SHP77 (cell line): ENCODE results near the gene MSI1.

Experiments
- DNase-seq, 2 experiments: peaks; one replicate each; lab custom pipeline; 2025; lab: John Stamatoyannopoulos, UW

The MSI1 gene

DNA sequence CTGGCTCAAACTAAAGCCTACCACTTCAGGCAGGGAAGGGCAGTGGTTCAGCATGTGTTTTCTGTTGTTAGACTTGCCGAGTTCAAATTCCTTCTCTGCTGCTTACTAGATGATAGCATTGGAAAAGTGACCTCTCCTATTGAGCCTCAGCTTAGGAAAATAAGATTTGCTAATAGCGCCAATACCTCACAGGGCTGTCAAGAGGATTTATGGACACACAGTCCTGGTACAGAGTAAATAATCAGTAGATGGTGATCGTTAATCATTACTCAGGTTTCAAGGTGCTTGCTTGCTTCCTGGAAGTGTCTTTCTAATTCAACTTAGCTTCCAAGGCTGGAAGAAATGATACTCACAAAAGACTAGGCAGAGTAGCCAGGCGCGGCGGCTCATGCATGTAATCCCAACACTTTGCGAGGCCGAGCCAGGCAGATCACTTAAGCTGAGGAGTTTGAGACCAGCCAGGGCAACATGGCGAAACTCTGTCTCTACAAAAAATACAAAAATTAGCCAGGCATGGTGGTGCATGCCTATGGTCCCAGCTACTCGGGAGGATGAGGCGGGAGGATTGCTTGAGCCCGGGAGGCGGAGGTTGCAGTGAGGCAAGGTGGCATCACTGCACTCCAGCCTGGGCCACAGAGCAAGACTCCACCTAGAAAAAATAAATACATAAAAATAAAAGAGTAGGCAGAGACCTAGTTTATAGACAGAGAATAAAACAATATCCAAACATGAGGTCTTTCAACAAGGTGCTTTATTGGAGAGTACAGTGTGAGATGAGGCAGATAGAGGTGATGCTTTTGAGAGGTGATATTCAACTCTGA is 47.4 kb downstream of the MSI1 start:
- DNase-seq, result no peak

DNA sequence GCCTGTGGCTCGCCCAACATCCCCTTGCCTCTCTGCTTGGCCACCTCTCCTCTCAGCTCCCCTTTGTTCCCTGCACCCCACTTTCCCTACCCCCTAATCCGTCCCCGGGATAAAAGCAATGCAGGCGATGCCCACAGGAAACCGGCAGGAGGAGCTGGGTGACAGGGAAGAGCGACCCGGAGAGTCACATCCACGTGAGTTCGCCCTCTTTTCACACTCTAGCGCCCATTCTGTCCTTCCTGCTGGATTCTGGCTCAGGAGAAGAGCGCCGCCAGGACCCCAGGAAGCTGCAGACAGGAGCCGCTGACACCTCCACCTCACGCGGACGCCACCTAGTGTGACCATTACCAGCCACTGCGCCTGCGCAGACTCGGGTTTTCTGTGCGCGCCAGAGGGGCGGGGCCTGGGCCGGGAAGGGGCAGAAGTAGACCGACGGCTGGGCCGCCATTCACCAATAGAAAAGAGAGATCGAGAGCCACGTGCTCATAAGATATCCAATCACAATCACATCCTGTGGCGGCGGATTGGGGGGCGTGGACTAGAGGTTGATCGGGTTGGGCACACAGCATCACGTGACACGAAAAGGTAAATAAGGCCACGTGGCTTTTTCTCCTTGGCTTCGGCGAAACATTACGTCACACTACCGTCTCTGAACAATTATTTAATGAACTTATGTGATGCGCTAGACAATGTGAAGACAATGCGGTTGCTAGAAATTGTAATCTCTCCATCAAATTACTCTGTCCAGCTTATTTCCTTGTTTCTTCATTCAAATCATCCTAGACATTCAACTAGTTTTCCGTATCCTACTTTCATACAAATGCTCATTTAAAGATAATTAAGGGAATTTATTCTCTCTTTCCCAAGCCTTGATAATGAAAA is 51.5 kb downstream of the MSI1 start:
- DNase-seq, result peak; percentile 100

DNA sequence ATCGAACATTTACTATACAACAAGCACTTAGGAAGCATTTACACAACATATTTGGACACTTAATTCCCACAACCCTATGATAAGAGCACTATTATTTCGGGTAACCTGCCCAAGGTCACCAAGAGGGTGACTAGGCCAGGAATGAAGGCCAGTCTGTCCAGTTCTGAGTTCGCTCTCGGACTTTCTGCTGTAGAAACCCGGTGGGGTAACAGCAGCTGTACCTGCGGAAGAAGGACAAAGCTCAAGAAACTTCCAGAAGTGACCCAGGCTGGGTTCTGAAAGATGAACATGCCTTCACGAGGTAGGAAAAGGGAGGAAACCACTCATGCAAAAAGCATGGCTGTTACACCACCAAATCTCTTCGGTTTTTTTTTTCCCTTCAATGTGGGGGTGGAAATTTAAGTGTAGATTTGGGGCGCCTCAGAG is 52.2 kb downstream of the MSI1 start:
- no peak for DNase-seq

DNA sequence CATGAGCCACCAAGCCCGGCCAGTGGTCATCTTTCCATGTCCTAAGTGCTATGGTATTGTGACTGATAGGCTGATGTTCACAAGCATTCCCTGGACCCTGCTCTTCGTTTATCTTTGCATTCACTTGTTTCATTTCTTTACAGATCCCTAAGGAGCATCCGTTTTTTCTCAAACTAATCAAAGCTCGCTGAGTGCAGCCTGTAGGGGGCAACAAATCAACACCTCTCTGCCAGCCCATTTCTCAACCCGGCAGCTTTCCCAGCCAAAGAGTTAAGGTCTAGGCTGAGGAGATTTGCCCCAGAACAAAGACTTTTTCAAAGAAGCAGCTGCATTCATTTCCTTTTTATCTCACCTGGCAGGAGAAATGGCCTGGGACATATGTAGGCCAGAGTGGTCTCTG is 54.7 kb downstream of the MSI1 start:
- DNase-seq, result peak in 1 of 2 experiments; percentile 19

DNA sequence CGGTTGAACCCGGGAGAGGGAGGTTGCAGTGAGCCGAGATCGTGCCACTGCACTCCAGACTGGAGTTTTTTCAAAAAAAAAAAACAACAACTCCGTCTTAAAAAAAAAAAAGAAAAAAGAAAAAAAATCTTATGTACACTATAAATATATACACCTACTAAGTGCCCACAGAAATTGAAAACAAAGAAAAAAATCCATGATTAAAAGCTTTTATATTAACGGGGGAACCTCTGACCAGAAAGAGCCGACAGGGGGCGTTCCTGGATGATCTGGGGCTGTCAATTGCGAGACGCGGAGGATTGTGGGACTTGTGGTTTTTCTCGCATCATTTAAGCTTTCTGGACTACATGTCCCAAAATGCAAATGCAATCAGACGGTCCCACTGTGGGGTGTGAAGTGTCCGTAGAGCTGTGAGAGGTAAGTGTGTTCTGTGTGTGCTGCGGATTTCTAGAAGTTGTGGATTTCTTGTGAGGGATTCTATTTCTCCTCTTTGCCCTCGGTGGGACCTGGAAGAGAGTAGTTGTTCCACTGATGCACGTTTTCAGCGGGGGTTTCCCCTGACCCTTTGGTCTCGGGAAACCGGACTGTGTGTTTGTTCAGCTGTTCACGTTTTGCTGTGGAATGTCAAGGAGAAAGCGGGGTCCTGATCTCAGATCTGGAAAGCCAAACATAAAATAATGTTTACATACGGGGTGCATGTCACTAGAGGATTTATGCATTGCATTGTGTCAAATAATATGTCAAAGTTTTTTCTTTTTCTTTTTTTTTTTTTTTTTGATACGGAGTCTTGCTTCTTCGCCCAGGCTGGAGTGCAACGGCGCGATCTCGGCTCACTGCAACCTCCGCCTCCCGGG is 66.8 kb downstream of the MSI1 start, which contains the start of gene SIRT4:
Gene SIRT4 (plus strand): TSS at position 360 of the 854 bp plus-strand sequence. CDS start 1,241 bp downstream, outside the sequence.
- peak; percentile 97 to 98 for DNase-seq

DNA sequence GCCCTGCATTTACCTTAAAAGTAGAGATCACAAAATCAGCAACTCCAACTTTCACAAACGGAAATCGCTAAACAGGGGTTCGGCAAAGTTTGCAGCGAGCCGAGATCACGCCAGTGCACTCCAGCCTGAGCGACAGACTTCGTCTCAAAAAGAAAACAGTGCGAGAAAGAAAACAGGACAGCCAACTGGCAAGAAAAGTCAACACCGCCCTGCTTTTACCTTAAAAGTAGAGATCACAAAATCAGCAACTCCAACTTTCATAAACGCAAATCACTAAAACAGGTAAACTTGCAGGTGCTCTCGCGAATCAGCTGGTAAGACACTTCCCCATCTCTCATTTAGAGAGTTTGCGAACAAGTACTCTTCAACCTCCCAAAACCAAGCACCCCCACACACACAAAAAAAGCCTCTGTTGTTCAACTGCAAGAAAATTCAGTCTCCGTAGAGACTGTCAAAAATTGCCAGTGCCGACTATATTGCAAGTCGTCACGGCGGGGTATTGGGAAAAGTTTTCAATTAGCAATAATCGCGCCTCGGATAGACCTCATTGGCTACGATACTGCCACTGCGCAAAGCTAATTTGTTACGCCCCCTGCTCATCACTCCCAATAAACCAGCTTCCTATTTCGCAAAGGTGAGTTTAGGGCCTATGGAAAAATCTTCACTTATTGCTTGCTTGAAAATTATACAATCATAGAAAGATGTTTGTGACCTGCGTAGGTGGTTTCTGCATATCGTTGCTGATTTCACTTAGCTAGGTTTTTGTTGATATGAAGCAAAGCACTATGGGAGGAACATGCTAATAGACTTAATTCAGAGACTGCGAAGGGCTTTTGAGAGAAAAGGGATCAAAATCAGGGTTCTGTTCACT is 76.1 kb downstream of the MSI1 start, which contains the start of gene RNU4-1:
Gene RNU4-1 (minus strand): TSS at position 577 of the 871 bp plus-strand sequence.
- peak; percentile 97 for DNase-seq

DNA sequence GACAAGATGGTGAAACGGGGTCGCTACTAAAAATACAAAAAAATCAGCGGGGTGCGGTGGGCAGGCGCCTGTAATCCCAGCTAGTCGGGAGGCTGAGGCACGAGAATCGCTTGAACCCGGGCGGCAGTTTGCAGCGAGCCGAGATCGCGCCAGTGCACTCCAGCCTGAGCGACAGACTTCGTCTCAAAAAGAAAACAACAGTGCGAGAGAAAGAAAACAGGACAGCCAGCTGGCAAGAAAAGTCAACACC is 76.6 kb downstream of the MSI1 start:
- no peak for DNase-seq
